Karpas-422 (cell line): Measurements from ENCODE around the gene GABBR2. TPM values are rescaled to one million over a fixed set of nuclear protein-coding genes. Genes with fewer than 3 reads are reported as not detected.
"Not testable (repeated sequence)": the region's sequence is repeated elsewhere in the genome, so short reads cannot be mapped to it uniquely, and the experiment has no call there.

Experiments used
- DNase-seq: peaks from one replicate; pipeline ENCODE4 v3.0.0-alpha.2; 2015
- H2AFZ ChIP-seq: fragments of 200-600 bp; sonication (generic); 2 replicates; pipeline ENCODE4 v1.6.1; 2014; ENCODE audit warnings: antibody characterized with exemption, low read length, mixed read lengths
- H3K27ac ChIP-seq: fragments of 200-600 bp; sonication (generic); 2 replicates; pipeline ENCODE4 v1.5.1; 2014; ENCODE audit warnings: mild to moderate bottlenecking, low read length, moderate library complexity
- H3K27me3 ChIP-seq: fragments of 200-600 bp; sonication (generic); 2 replicates; pipeline ENCODE4 v1.6.1; 2014; ENCODE audit warnings: low read length, mixed read lengths
- H3K36me3 ChIP-seq: fragments of 200-600 bp; sonication (generic); 2 replicates; pipeline ENCODE4 v1.6.1; 2014; ENCODE audit warnings: low read length, mixed read lengths; ENCODE audit not compliant: insufficient read depth
- H3K4me1 ChIP-seq: fragments of 200-600 bp; sonication (generic); 2 replicates; pipeline ENCODE4 v1.6.1; 2014; ENCODE audit warnings: mild to moderate bottlenecking, low read length, mixed read lengths
- H3K4me2 ChIP-seq: fragments of 200-600 bp; sonication (generic); 2 replicates; pipeline ENCODE4 v1.6.1; 2014; ENCODE audit warnings: low read length, low read depth, mild to moderate bottlenecking; ENCODE audit not compliant: poor library complexity, severe bottlenecking
- H3K4me3 ChIP-seq: fragments of 200-600 bp; sonication (generic); 2 replicates; pipeline ENCODE4 v1.5.1; 2014; ENCODE audit warnings: mild to moderate bottlenecking, antibody characterized with exemption, low read length, mixed read lengths
- H3K79me2 ChIP-seq: fragments of 200-600 bp; sonication (generic); 2 replicates; pipeline ENCODE4 v1.6.1; 2014; ENCODE audit warnings: mild to moderate bottlenecking, low read length, mixed read lengths
- H3K9ac ChIP-seq: fragments of 200-600 bp; sonication (generic); 2 replicates; pipeline ENCODE4 v1.6.0; 2014; ENCODE audit warnings: low read length
- H3K9me2 ChIP-seq: fragments of 200-600 bp; sonication (generic), shearing (Covaris generic); replicated peaks from 2 replicates; pipeline ENCODE4 v1.6.0; 2014; ENCODE audit warnings: mild to moderate bottlenecking, low read length, moderate library complexity; ENCODE audit not compliant: insufficient read depth
- H3K9me3 ChIP-seq: fragments of 300-700, 200-600 bp; sonication (generic); 2 replicates; pipeline ENCODE4 v1.6.1; 2014; ENCODE audit warnings: low read length, mixed read lengths
- H4K20me1 ChIP-seq: fragments of 200-600 bp; sonication (generic); 2 replicates; pipeline ENCODE4 v1.6.1; 2014; ENCODE audit warnings: mild to moderate bottlenecking, antibody characterized with exemption, low read length, low read depth; ENCODE audit not compliant: insufficient read depth
- total RNA-seq: library from RNA; depleted of rRNA; stranded (reverse); fragments of >200 nt; shearing (Covaris generic); gene quantifications from 2 replicates; pipeline ENCODE4 v1.2.3, GENCODE V29; 2014; ENCODE audit warnings: low replicate concordance

GABBR2 gene
- total RNA-seq, 1 experiment from 2014 or later, result 0.30 TPM

GRCh38 chr9:98590101-98590500 lies 118.6 kb downstream of the GABBR2 start:
- Histone ChIP-seq H3K9me2 (no peaks in the 10 kb centered on the region), H3K4me3 (no peak overlapping the region), H3K27ac (no peak overlapping the region), H3K9me3 (no peaks in the 10 kb centered on the region), H3K4me2 (no peak overlapping the region), H2AFZ (no peak overlapping the region), H3K79me2 (no peaks in the 10 kb centered on the region), H3K27me3 (no peaks in the 10 kb centered on the region), H3K36me3 (no peaks in the 10 kb centered on the region), H3K9ac (no peak overlapping the region), H4K20me1 (no peaks in the 10 kb centered on the region), H3K4me1 (no peaks in the 10 kb centered on the region)
- no peak for DNase-seq

- H3K9ac ChIP-seq, result no peak overlapping the region
- H3K27me3 ChIP-seq, result no peaks in the 10 kb centered on the region
- H3K27ac ChIP-seq, result no peak overlapping the region
- no peak overlapping the region for H3K4me3 ChIP-seq
- H2AFZ ChIP-seq, result no peak overlapping the region
- H3K9me3 ChIP-seq, result no peaks in the 10 kb centered on the region
- no peaks in the 10 kb centered on the region for H3K36me3 ChIP-seq
- H3K4me2 ChIP-seq, result no peak overlapping the region
- no peaks in the 10 kb centered on the region for H4K20me1 ChIP-seq
- H3K4me1 ChIP-seq, result no peaks in the 10 kb centered on the region
- no peaks in the 10 kb centered on the region for H3K9me2 ChIP-seq
- DNase-seq, result no peak
- no peaks in the 10 kb centered on the region for H3K79me2 ChIP-seq
Observed at GRCh38 chr9:98589102-98589501, 119.6 kb downstream of the GABBR2 start.

GRCh38 chr9:98584853-98585438 lies 123.8 kb downstream of the GABBR2 start:
- not testable (repeated sequence) for DNase-seq, H3K27ac ChIP-seq, H3K9me2 ChIP-seq, H3K4me1 ChIP-seq, H3K36me3 ChIP-seq, H3K9ac ChIP-seq, H3K4me2 ChIP-seq, H2AFZ ChIP-seq, H3K79me2 ChIP-seq, H3K4me3 ChIP-seq, H3K27me3 ChIP-seq, H3K9me3 ChIP-seq, H4K20me1 ChIP-seq

- Histone ChIP-seq H2AFZ (no peak overlapping the region), H3K4me3 (no peak overlapping the region), H3K79me2 (no peaks in the 10 kb centered on the region), H3K9me2 (no peaks in the 10 kb centered on the region), H3K27me3 (no peaks in the 10 kb centered on the region), H3K4me1 (no peaks in the 10 kb centered on the region), H3K4me2 (no peak overlapping the region), H3K27ac (no peak overlapping the region), H4K20me1 (no peaks in the 10 kb centered on the region), H3K9ac (no peak overlapping the region), H3K36me3 (no peaks in the 10 kb centered on the region), H3K9me3 (no peaks in the 10 kb centered on the region)
- no peak for DNase-seq
Observed at GRCh38 chr9:98584059-98584458, 124.7 kb downstream of the GABBR2 start.

DNA sequence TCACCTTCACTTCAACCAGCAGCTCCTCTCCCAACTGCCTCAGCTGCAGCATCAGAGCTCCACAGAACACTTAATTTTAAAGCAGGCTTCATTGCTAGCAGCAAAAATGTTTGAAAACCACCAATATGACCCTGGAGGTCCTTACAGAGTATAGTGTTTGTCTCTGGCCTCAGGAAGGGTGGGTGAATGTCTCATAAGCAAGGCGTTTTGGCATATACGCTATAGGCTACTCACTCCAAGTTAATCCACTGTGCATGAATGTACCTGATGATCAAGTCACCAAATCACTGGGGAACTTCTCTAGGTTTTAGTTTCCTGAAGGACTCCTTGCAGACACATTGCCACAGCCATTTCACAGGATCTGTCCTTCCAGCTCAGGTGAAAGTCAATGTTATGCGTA lies 125.3 kb downstream of the GABBR2 start:
- Histone ChIP-seq H3K9me3 (no peaks in the 10 kb centered on the region), H3K9me2 (no peaks in the 10 kb centered on the region), H3K4me3 (no peak overlapping the region), H3K36me3 (no peaks in the 10 kb centered on the region), H2AFZ (no peak overlapping the region), H3K9ac (no peak overlapping the region), H3K4me1 (no peaks in the 10 kb centered on the region), H4K20me1 (no peaks in the 10 kb centered on the region), H3K4me2 (no peak overlapping the region), H3K27ac (no peak overlapping the region), H3K27me3 (no peaks in the 10 kb centered on the region), H3K79me2 (no peaks in the 10 kb centered on the region)
- no peak for DNase-seq

- H3K4me1 ChIP-seq, result peaks cover 1% of the 10 kb centered on the region
- H3K27ac ChIP-seq, result no peak overlapping the region
- DNase-seq, result no peak
- H3K9me2 ChIP-seq, result no peaks in the 10 kb centered on the region
- no peaks in the 10 kb centered on the region for H3K27me3 ChIP-seq
- no peaks in the 10 kb centered on the region for H4K20me1 ChIP-seq
- H3K79me2 ChIP-seq, result no peaks in the 10 kb centered on the region
- no peaks in the 10 kb centered on the region for H3K9me3 ChIP-seq
- H3K36me3 ChIP-seq, result no peaks in the 10 kb centered on the region
- H3K9ac ChIP-seq, result no peak overlapping the region
- H3K4me3 ChIP-seq, result no peak overlapping the region
- H3K4me2 ChIP-seq, result no peak overlapping the region
- H2AFZ ChIP-seq, result no peak overlapping the region
Observed at GRCh38 chr9:98580956-98581355, 127.8 kb downstream of the GABBR2 start.

- H3K9me3 ChIP-seq, result no peaks in the 10 kb centered on the region
- H2AFZ ChIP-seq, result no peak overlapping the region
- H3K4me1 ChIP-seq, result peaks cover 10% of the 10 kb centered on the region
- H3K4me2 ChIP-seq, result no peak overlapping the region
- H4K20me1 ChIP-seq, result no peaks in the 10 kb centered on the region
- no peaks in the 10 kb centered on the region for H3K9me2 ChIP-seq
- no peaks in the 10 kb centered on the region for H3K36me3 ChIP-seq
- no peak overlapping the region for H3K27ac ChIP-seq
- no peak for DNase-seq
- H3K27me3 ChIP-seq, result no peaks in the 10 kb centered on the region
- H3K79me2 ChIP-seq, result no peaks in the 10 kb centered on the region
- H3K9ac ChIP-seq, result no peak overlapping the region
- H3K4me3 ChIP-seq, result no peak overlapping the region
Observed at GRCh38 chr9:98579700-98580099, 129.0 kb downstream of the GABBR2 start.

GRCh38 chr9:98577446-98577845 lies 131.3 kb downstream of the GABBR2 start:
- H3K79me2 ChIP-seq, result no peaks in the 10 kb centered on the region
- H3K4me1 ChIP-seq, result peaks cover 10% of the 10 kb centered on the region
- no peaks in the 10 kb centered on the region for H3K27me3 ChIP-seq
- H3K9me2 ChIP-seq, result no peaks in the 10 kb centered on the region
- no peak for DNase-seq
- no peaks in the 10 kb centered on the region for H3K36me3 ChIP-seq
- H3K4me2 ChIP-seq, result no peak overlapping the region
- H2AFZ ChIP-seq, result no peak overlapping the region
- no peaks in the 10 kb centered on the region for H4K20me1 ChIP-seq
- H3K4me3 ChIP-seq, result no peak overlapping the region
- no peaks in the 10 kb centered on the region for H3K9me3 ChIP-seq
- H3K9ac ChIP-seq, result no peak overlapping the region
- H3K27ac ChIP-seq, result no peak overlapping the region

GRCh38 chr9:98576859-98577258 lies 131.9 kb downstream of the GABBR2 start:
- Histone ChIP-seq H2AFZ (no peak overlapping the region), H3K4me3 (no peak overlapping the region), H3K9me2 (no peaks in the 10 kb centered on the region), H3K9me3 (no peaks in the 10 kb centered on the region), H3K27me3 (no peaks in the 10 kb centered on the region), H3K27ac (no peak overlapping the region), H3K9ac (no peak overlapping the region), H3K4me2 (no peak overlapping the region), H3K4me1 (peaks cover 10% of the 10 kb centered on the region), H3K36me3 (no peaks in the 10 kb centered on the region), H4K20me1 (no peaks in the 10 kb centered on the region), H3K79me2 (no peaks in the 10 kb centered on the region)
- DNase-seq, result no peak
